Measurements from ENCODE around the gene ZNF566. TPM values are rescaled to one million over a fixed set of nuclear protein-coding genes. Genes with fewer than 3 reads are reported as not detected.

Gene ZNF566
- total RNA-seq, 4 donors from 2014 or later: 7.3 to 14.6 (median 9.9) TPM

DNA sequence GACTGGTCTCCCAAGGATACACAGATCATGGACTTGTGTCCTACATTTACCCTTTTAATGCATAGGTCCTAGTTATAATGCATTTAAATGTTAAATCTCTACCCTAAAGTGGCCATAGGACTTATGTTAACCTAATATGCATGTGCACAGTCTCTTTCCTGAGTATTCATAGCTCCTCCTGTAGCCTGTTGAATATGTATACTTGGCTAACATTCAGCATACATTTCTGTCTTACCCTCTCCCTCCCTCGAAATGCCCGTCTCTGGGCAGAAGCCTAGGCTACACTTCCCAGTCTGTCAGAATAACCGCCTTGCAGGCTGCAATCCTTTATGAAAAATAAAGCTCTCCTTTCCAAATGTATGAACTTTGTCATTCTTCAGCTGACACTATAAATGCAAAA is 84.9 kb downstream of the ZNF566 start:
- H3K4me1 ChIP-seq: no peaks in the 10 kb centered on the region
- H3K9me3 ChIP-seq: peaks cover 0 to 2% (median 0%) of the 10 kb centered on the region in 4 donors
- peaks cover 60 to 99% (median 86%) of the 10 kb centered on the region in 4 donors for H3K36me3 ChIP-seq
- no peak for TF ChIP-seq POLR2A (IDR thresholded peaks at IDR 0.05; ENCODE audit: low read depth)
- no peak for TF ChIP-seq EP300 (IDR thresholded peaks at IDR 0.05)
- no peak for TF ChIP-seq POLR2AphosphoS5 (IDR thresholded peaks at IDR 0.05)
- TF ChIP-seq, protein P1, sequence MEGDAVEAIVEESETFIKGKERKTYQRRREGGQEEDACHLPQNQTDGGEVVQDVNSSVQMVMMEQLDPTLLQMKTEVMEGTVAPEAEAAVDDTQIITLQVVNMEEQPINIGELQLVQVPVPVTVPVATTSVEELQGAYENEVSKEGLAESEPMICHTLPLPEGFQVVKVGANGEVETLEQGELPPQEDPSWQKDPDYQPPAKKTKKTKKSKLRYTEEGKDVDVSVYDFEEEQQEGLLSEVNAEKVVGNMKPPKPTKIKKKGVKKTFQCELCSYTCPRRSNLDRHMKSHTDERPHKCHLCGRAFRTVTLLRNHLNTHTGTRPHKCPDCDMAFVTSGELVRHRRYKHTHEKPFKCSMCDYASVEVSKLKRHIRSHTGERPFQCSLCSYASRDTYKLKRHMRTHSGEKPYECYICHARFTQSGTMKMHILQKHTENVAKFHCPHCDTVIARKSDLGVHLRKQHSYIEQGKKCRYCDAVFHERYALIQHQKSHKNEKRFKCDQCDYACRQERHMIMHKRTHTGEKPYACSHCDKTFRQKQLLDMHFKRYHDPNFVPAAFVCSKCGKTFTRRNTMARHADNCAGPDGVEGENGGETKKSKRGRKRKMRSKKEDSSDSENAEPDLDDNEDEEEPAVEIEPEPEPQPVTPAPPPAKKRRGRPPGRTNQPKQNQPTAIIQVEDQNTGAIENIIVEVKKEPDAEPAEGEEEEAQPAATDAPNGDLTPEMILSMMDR (IDR thresholded peaks at IDR 0.05): no peak
- intact Hi-C loops (cut with DNase I): no loop called here
- no peak overlapping the region for H3K4me3 ChIP-seq
- no peak for DNase-seq (ENCODE audit: extremely low spot score)
- H3K27me3 ChIP-seq: no peaks in the 10 kb centered on the region
- H3K27ac ChIP-seq (replicated peaks in 1 of 4): no peak overlapping the region
- 97% methylated on average over 3 of the region's 3 CpGs for WGBS

DNA sequence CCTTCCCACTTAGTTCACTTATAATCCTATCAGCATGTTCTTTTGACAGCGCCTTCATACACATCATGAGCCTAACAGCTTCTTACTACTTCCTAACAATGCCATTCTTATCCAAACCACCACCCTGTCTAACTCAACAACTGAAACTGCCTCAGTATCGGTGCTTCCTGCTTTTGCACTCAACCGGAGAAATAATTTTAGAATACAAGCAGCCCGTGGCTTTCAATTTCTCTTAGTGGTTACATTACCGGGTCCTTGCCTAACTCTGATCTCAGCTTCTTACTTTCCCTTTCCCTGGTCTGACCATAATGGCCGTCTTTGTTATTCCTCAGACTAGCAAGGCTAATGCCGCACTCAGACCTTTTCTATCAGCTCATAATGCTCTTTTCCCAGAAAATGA is 87.9 kb downstream of the ZNF566 start:
- Histone ChIP-seq H3K36me3 (peaks cover 54 to 100% (median 87%) of the 10 kb centered on the region in 4 donors), H3K4me3 (no peak overlapping the region), H3K27ac (replicated peaks in 1 of 4) (no peak overlapping the region), H3K4me1 (no peaks in the 10 kb centered on the region), H3K9me3 (peaks cover 0 to 10% (median 4%) of the 10 kb centered on the region in 4 donors), H3K27me3 (no peaks in the 10 kb centered on the region)
- no peak for DNase-seq (ENCODE audit: extremely low spot score)
- intact Hi-C loops (cut with DNase I): no loop called here
- 94% methylated on average over 7 of the region's 7 CpGs for WGBS
- TF ChIP-seq EP300 (IDR thresholded peaks at IDR 0.05) (no peak), POLR2AphosphoS5 (IDR thresholded peaks at IDR 0.05) (no peak), POLR2A (IDR thresholded peaks at IDR 0.05; ENCODE audit: low read depth) (no peak)
- TF ChIP-seq, protein P1 (IDR thresholded peaks at IDR 0.05): no peak

DNA sequence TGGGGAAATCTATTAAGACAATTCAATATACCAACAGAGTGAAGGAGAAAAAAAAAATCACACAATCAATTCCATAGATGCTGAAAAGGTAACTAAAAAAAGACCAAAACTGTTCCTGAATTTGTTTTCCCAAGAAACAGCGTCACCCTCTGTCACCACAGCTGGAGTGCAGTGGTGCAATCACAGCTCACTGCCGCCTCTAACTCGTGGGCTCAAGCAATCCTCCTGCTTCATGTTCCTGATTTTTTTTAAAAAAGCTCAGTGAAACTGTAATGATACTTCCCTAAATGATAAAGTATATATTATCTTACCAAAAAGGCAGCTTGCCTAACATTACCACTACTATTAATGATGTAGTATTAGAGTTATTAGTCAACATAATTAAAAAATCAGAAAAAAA is 90.8 kb downstream of the ZNF566 start:
- H3K4me1 ChIP-seq: no peaks in the 10 kb centered on the region
- no peak overlapping the region for H3K27ac ChIP-seq (replicated peaks in 1 of 4)
- peaks cover 2 to 31% (median 23%) of the 10 kb centered on the region in 4 donors for H3K9me3 ChIP-seq
- WGBS: 90% methylated on average over 3 of the region's 3 CpGs
- DNase-seq (ENCODE audit: extremely low spot score): no peak
- intact Hi-C loops (cut with DNase I): no loop called here
- H3K4me3 ChIP-seq: no peak overlapping the region
- H3K36me3 ChIP-seq: peaks cover 48 to 100% (median 85%) of the 10 kb centered on the region in 4 donors
- no peak for TF ChIP-seq POLR2AphosphoS5 (IDR thresholded peaks at IDR 0.05)
- no peak for TF ChIP-seq POLR2A (IDR thresholded peaks at IDR 0.05; ENCODE audit: low read depth)
- TF ChIP-seq EP300 (IDR thresholded peaks at IDR 0.05): no peak
- TF ChIP-seq, protein P1 (IDR thresholded peaks at IDR 0.05): no peak
- H3K27me3 ChIP-seq: no peaks in the 10 kb centered on the region

Other genes starting within 250 kb of the ZNF566 start
- gene ZFP14, start 110.4 kb downstream of the ZNF566 start, total RNA-seq: 1 to 10 TPM; 2.5 to 5.8 (median 4.1) TPM
- gene ZFP82, start 70.9 kb downstream of the ZNF566 start, total RNA-seq: 1 to 10 TPM; 3.5 to 6.0 (median 5.8) TPM
- 10 to 100 TPM in 2 of 4 donors, 1 to 10 TPM in 2; 7.7 to 12.4 (median 10.7) TPM for gene ZNF260, start 38.7 kb upstream of the ZNF566 start, total RNA-seq
- 10 to 100 TPM; 11.6 to 17.6 (median 12.7) TPM for gene ZNF529, start 83.7 kb upstream of the ZNF566 start, total RNA-seq
- 10 to 100 TPM; 17.1 to 25.7 (median 19.6) TPM for gene ZNF382, start 115.8 kb upstream of the ZNF566 start, total RNA-seq
- gene ZNF461, start 177.3 kb upstream of the ZNF566 start, total RNA-seq: 10 to 100 TPM in 3 of 4 donors, 1 to 10 TPM in 1; 6.3 to 14.2 (median 10.5) TPM
- gene ZNF567, start 198.1 kb upstream of the ZNF566 start, total RNA-seq: 1 to 10 TPM; 5.5 to 9.1 (median 6.9) TPM

Data from esophagus muscularis mucosa (tissue), 4 donors.